T47D (cell line): Measurements from ENCODE around the gene ITSN1.
"Not testable (repeated sequence)": the region's sequence is repeated elsewhere in the genome, so short reads cannot be mapped to it uniquely, and the experiment has no call there.

Experiments used
- DNase-seq, 2 experiments: peaks; one replicate each; pipeline versions ENCODE4 v3.0.0 to v3.0.0-alpha.2; 2011 to 2012; ENCODE audit warnings: low read depth in 1 of 2, low spot score in 1 of 2
- JUND ChIP-seq: IDR thresholded peaks from 2 replicates; pipeline ENCODE4 v1.6.1; 2012; ENCODE audit warnings: low read depth
- in situ Hi-C: cut with HindIII; loops from 2 replicates; pipeline ENCODE4 v1.10.0; 2016; ENCODE audit warnings: low sequenced_read_pairs, low pct_unique_long_range_greater_than_20kb

The ITSN1 gene

GRCh38 chr21:33642027-33642895, at the start of gene ITSN1:
Gene ITSN1, plus strand, starts transcription at chr21:33642501. Its CDS starts 76,328 bp downstream, at chr21:33718829.
- in situ Hi-C loops: no loop called here
- DNase-seq: peak; percentile 93 to 100
- TF ChIP-seq JUND: no peak

GRCh38 chr21:33598051-33598450, 44.2 kb upstream of the ITSN1 start:
- in situ Hi-C loops: no loop called here
- DNase-seq: no peak
- no peak for TF ChIP-seq JUND

DNA sequence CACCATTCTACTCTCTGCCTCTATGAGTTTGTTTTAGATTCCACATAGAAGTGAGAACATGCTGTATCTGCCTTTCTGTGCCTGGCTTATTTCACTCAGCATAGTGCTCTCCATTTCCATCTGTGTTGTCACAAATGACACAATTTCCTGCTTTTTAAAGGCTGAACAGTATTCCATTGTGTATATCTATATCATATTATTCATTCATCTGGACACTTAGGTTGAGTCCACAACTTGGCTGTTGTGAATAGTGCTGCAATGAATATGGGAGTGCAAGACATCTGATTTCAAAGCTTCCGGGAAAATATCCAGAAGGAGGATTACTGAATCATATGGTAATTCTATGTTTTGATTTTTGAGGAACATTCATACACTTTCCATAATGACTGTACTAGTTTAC, 33.7 kb upstream of the ITSN1 start:
- in situ Hi-C loops: no loop called here
- no peak for DNase-seq
- no peak for TF ChIP-seq JUND

GRCh38 chr21:33611006-33611744, 31.1 kb upstream of the ITSN1 start:
- TF ChIP-seq JUND: no peak
- in situ Hi-C loops: no loop called here
- DNase-seq: no peak

DNA sequence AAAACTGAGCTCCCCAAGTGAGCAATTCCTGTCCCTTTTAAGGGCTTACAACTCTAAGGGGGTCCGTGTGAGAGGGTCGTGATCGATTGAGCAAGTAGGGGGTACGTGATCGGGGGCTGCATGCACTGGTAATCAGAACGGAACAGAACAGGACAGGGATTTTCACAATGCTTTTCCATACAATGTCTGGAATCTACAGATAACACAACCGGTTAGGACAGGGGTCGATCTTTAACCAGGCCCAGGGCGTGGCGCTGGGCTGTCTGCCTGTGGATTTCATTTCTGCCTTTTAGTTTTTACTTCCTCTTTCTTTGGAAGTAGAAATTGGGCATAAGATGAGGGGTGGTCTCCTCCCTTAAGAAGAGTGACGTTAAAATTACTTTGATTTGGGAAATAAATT, 24.7 kb upstream of the ITSN1 start:
- DNase-seq, in situ Hi-C loops: not testable (repeated sequence)

GRCh38 chr21:33618407-33618806, 23.9 kb upstream of the ITSN1 start:
- no peak for TF ChIP-seq JUND
- in situ Hi-C loops: no loop called here
- DNase-seq: no peak

- TF ChIP-seq JUND: no peak
- DNase-seq: no peak
Observed at GRCh38 chr21:33619726-33620125, 22.6 kb upstream of the ITSN1 start.

GRCh38 chr21:33622253-33622652, 20.0 kb upstream of the ITSN1 start:
- no peak for DNase-seq
- in situ Hi-C loops: no loop called here
- no peak for TF ChIP-seq JUND

More at GRCh38 chr21:33619726-33620125, 22.6 kb upstream of the ITSN1 start:
- in situ Hi-C loops: no loop called here

DNA sequence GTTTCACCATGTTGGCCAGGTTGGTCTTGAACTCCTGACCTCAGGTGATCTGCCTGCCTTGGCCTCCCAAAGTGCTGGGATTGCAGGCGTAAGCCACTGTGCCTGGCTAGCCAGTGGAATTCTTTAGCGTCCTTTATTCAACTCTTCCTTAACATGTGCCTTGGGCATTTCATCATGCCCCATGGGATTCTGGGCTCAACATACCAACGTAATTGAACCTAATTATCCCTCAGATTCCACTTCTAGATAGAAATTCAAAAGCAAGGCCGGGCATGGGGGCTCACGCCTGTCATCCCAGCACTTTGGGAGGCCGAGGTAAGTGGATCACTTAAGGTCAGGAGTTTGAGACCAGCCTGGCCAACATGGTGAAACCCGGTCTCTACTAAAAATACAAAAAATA, 16.1 kb upstream of the ITSN1 start:
- in situ Hi-C loops, DNase-seq: not testable (repeated sequence)

DNA sequence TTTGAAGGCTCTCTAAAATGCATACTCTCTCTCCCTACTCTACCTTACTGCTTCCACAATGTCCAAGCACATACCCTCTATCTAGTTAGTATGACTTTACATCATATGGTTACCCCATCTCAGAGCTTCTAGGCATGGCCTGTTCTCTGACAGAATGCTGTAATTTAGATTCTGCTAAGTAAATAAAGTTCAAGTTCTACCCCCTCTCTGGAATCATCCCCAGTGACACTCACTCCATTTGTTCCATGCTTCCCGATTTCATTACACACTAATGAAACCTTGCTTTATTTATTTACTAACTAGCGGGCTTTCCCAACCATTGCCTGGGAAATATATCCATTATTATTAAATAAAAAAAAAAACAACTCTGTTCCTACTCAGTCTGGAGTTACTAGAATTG, 8.0 kb upstream of the ITSN1 start:
- in situ Hi-C loops: no loop called here
- DNase-seq: no peak
- TF ChIP-seq JUND: no peak

DNA sequence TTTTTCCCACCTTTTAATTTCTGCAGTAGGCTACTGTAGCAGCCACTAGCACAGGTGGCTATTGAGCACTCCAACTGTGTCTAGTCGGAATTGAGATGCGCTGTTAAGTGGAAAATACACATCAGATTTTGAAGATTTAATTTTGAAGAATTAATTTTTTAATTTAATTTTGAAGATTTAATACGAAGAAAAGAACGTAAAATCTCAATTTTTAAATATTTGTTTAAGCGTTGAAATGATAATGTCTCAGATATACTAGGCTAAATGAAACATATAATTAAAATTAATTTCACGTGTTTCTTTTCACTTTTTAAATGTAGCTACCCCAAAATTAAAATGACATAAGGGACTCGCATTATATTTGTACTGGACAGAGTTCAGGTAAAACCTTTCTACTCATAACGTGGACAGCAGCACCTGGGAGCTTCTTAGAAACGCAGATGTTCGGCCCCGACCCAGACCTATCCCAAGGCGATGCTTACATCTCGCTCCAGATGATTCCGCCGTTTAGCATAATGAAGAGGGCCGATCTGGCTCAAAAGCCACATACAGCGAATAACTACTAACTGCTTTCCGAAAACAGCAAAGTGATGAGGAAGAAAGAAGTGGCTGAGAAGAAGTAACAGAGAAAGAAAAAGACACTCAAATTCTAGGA, 1.5 kb upstream of the ITSN1 start:
- peak in 1 of 2 experiments; percentile 39 for DNase-seq
- in situ Hi-C loops: no loop called here
- TF ChIP-seq JUND: no peak

GRCh38 chr21:33641352-33642026, 812 bp upstream of the ITSN1 start, which contains the start of gene CRYZL1:
Gene CRYZL1, minus strand, starts transcription at chr21:33641741. Its CDS starts 10,190 bp downstream, at chr21:33631551.
- in situ Hi-C loops: no loop called here
- TF ChIP-seq JUND: no peak
- DNase-seq: peak; percentile 84 to 100
